Endothelial cell of umbilical vein (primary cell): Measurements from ENCODE around the gene ADAM22. TPM values are rescaled to one million over a fixed set of nuclear protein-coding genes. Genes with fewer than 3 reads are reported as not detected.

ENCODE experiments used
- BruUV-seq: library from RNA; stranded (reverse); fragments of 400-500 nt; replicated peaks from 2 replicates; lab custom pipeline; 2021; lab: Mats Ljungman, UMichigan
- CTCF ChIA-PET: fragments of 300-600, 350-600 bp; sonication (Branson Sonifier 250); formaldehyde crosslinking; loops from one replicate; lab custom pipeline; 2021; ENCODE audit warnings: antibody characterized with exemption, inconsistent platforms; lab: Charles Lee
- POLR2A ChIA-PET: fragments of 300-600, 350-600 bp; sonication (Branson Sonifier 250); formaldehyde crosslinking; loops from one replicate; lab custom pipeline; 2021; ENCODE audit warnings: antibody characterized with exemption, inconsistent platforms; lab: Charles Lee
- DNase-seq: peaks from one replicate; pipeline ENCODE4 v3.0.0-alpha.2; 2011; ENCODE audit warnings: low read depth, low spot score
- FAIRE-seq: peaks from 2 replicates; lab custom pipeline; 2011; peaks lifted over from hg19 to GRCh38; lab: Jason Lieb, UNC
- H2AFZ ChIP-seq: 2 replicates; pipeline ENCODE4 v1.6.0; 2012; ENCODE audit warnings: low read depth, low read length, control low read depth, inconsistent platforms
- H3K27ac ChIP-seq: 2 replicates; pipeline ENCODE4 v1.5.1; 2011; ENCODE audit warnings: low read depth, mild to moderate bottlenecking, control low read depth, low read length, moderate library complexity; ENCODE audit not compliant: insufficient read depth
- H3K27me3 ChIP-seq, 2 experiments: 2 replicates each; pipeline versions ENCODE4 v1.6.0 to v1.6.1; 2011; ENCODE audit warnings: low read length in 2 of 2, mixed read lengths in 1 of 2; ENCODE audit not compliant: control insufficient read depth in 2 of 2, insufficient read depth in 2 of 2
- H3K36me3 ChIP-seq, 2 experiments: 2 replicates in 1 of 2; 3 replicates in 1 of 2; pipeline ENCODE4 v1.5.1; 2011; ENCODE audit warnings: low read length in 2 of 2, mild to moderate bottlenecking in 1 of 2, moderate library complexity in 1 of 2; ENCODE audit not compliant: control insufficient read depth in 2 of 2, insufficient read depth in 2 of 2; ENCODE audit errors: extremely low read depth in 1 of 2
- H3K4me1 ChIP-seq: 3 replicates; pipeline ENCODE4 v1.5.1; 2011; ENCODE audit warnings: mild to moderate bottlenecking, low read length; ENCODE audit not compliant: control insufficient read depth, insufficient read depth; ENCODE audit errors: extremely low read depth
- H3K4me2 ChIP-seq: 2 replicates; pipeline ENCODE4 v1.6.1; 2011; ENCODE audit warnings: low read length, control low read depth, mixed read lengths; ENCODE audit not compliant: insufficient read depth
- H3K4me3 ChIP-seq, 3 experiments: fragments of 200-600 bp in 1 of 3; sonication (generic), shearing (Covaris generic) in 1 of 3; replicated peaks in 1 of 3; 2 replicates each; pipeline ENCODE4 v1.5.1; 2011 to 2016; ENCODE audit warnings: control low read depth in 3 of 3, low read length in 3 of 3, mild to moderate bottlenecking in 2 of 3, inconsistent platforms in 1 of 3, low read depth in 1 of 3, moderate library complexity in 1 of 3; ENCODE audit not compliant: insufficient read depth in 1 of 3
- H3K79me2 ChIP-seq: 2 replicates; pipeline ENCODE4 v1.6.0; 2012; ENCODE audit warnings: low read length, inconsistent platforms; ENCODE audit not compliant: control insufficient read depth, insufficient read depth
- H3K9ac ChIP-seq: replicated peaks from 2 replicates; pipeline ENCODE3; 2011; ENCODE audit warnings: low read length, control low read depth; ENCODE audit not compliant: insufficient read depth; ENCODE audit errors: extremely low read depth
- H3K9me1 ChIP-seq: replicated peaks from 3 replicates; pipeline ENCODE4 v1.6.0; 2011; ENCODE audit warnings: mild to moderate bottlenecking, low read length; ENCODE audit not compliant: control insufficient read depth, insufficient read depth; ENCODE audit errors: extremely low read depth
- H3K9me3 ChIP-seq: replicated peaks from 2 replicates; pipeline ENCODE4 v1.5.1; 2012; ENCODE audit warnings: low read length, inconsistent platforms; ENCODE audit not compliant: control insufficient read depth, insufficient read depth
- H4K20me1 ChIP-seq: replicated peaks from 2 replicates; pipeline ENCODE3; 2011; ENCODE audit warnings: mild to moderate bottlenecking, low read length; ENCODE audit not compliant: control insufficient read depth, insufficient read depth; ENCODE audit errors: extremely low read depth
- EZH2 ChIP-seq: IDR thresholded peaks from 2 replicates; pipeline ENCODE4 v1.6.1; 2012; ENCODE audit warnings: borderline replicate concordance, low read depth, mild to moderate bottlenecking, moderate library complexity, low read length, inconsistent platforms; ENCODE audit not compliant: severe bottlenecking
- FOS ChIP-seq: IDR thresholded peaks from 2 replicates; pipeline ENCODE4 v1.6.1; 2011; ENCODE audit warnings: mild to moderate bottlenecking, low read length, moderate library complexity, borderline replicate concordance; ENCODE audit not compliant: insufficient read depth
- GATA2 ChIP-seq: IDR thresholded peaks from 2 replicates; pipeline ENCODE4 v1.7.0; 2011; ENCODE audit warnings: low read depth, mild to moderate bottlenecking, moderate library complexity, mixed read lengths, low read length; ENCODE audit not compliant: insufficient read length, insufficient read depth
- JUN ChIP-seq: IDR thresholded peaks from 2 replicates; pipeline ENCODE4 v1.6.1; 2011; ENCODE audit warnings: borderline replicate concordance, low read depth; ENCODE audit not compliant: insufficient read length, insufficient read depth
- MYC ChIP-seq: IDR thresholded peaks from one replicate; pipeline ENCODE4 v1.6.1; 2011; ENCODE audit warnings: mild to moderate bottlenecking, low read depth, low read length
- POLR2A ChIP-seq: IDR thresholded peaks from 2 replicates; pipeline ENCODE4 v1.6.1; 2012; ENCODE audit warnings: low read depth, mild to moderate bottlenecking, control low read depth, low read length
- dilution Hi-C: fragments of 300-500 bp; cut with MboI; formaldehyde crosslinking; loops from one replicate; pipeline ENCODE4 v1.15.0; 2019; ENCODE audit warnings: low sequenced_read_pairs; ENCODE audit not compliant: extremely low pct_ligation_motif_present
- intact Hi-C: fragments of 100-400 bp; cut with micrococcal nuclease; formaldehyde crosslinking; loops from one replicate; pipeline ENCODE4 v1.10.0; 2022
- polyA plus RNA-seq, 4 experiments: library from polyadenylated mRNA; depleted of rRNA in 3 of 4; stranded (reverse) in 3 of 4; unstranded in 1 of 4; fragments of >200 nt; gene quantifications; 2 replicates each; pipeline versions ENCODE4 v1.2.1 to v1.2.3, GENCODE V29; 2011 to 2012; ENCODE audit warnings: missing spikeins in 1 of 4
- total RNA-seq: library from RNA; stranded (reverse); gene quantifications from 2 replicates; pipeline ENCODE4 v1.2.3, GENCODE V29; 2021
- TF ChIP-seq, protein P1 (sequence below), 2 donors: IDR thresholded peaks; 1 replicate in 1 of 2; 2 replicates in 1 of 2; pipeline ENCODE4 v1.5.1; 2011; ENCODE audit warnings: low read length in 2 of 2, mild to moderate bottlenecking in 2 of 2, moderate library complexity in 2 of 2, control low read depth in 1 of 2, inconsistent platforms in 1 of 2, low read depth in 1 of 2; ENCODE audit not compliant: insufficient read depth in 1 of 2; ENCODE audit errors: extremely low read depth in 1 of 2
- TF ChIP-seq, protein P2 (sequence below): IDR thresholded peaks from 2 replicates; pipeline ENCODE4 v1.6.1; 2011; ENCODE audit not compliant: insufficient read depth, insufficient read length

Gene ADAM22
- total and polyA plus RNA-seq, 2 donors (not counting 3 experiments of a cell fraction or from before 2014, with no cell fraction given), result 0.33 to 0.53 TPM

DNA sequence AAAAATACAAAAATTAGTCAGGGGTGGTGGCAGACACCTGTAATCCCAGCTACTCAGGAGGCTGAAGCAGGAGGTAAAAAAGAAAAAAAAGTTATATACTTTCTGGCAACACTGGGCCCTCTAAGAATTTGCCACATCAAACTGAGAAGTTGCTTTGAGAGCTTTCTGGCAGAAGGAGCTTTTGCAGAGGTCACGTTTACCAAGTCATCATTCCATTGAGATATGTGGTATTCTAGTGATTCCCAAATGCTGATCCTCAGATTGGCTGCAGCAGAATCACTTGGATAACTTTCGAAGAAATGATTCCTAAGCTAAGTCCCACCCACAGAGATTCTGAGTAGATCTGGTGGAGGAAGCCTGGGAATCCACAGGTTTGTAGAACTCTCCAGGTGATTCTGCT is 80.5 kb downstream of the ADAM22 start:
- DNase-seq (no peak), FAIRE-seq (no peak)
- no TSS peak for BruUV-seq
- no peak overlapping the region for H3K4me3 ChIP-seq
- dilution Hi-C loops, result no loop called here
- no peaks in the 10 kb centered on the region for H3K27me3 ChIP-seq
- H3K4me2 ChIP-seq, result no peak overlapping the region
- intact Hi-C loops, result no loop called here
- no peak overlapping the region for H3K27ac ChIP-seq
- TF ChIP-seq, protein P1, sequence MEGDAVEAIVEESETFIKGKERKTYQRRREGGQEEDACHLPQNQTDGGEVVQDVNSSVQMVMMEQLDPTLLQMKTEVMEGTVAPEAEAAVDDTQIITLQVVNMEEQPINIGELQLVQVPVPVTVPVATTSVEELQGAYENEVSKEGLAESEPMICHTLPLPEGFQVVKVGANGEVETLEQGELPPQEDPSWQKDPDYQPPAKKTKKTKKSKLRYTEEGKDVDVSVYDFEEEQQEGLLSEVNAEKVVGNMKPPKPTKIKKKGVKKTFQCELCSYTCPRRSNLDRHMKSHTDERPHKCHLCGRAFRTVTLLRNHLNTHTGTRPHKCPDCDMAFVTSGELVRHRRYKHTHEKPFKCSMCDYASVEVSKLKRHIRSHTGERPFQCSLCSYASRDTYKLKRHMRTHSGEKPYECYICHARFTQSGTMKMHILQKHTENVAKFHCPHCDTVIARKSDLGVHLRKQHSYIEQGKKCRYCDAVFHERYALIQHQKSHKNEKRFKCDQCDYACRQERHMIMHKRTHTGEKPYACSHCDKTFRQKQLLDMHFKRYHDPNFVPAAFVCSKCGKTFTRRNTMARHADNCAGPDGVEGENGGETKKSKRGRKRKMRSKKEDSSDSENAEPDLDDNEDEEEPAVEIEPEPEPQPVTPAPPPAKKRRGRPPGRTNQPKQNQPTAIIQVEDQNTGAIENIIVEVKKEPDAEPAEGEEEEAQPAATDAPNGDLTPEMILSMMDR (IDR thresholded peaks at IDR 0.05; ENCODE audit: extremely low read depth in 1 of 2, insufficient read depth in 1 of 2, low read depth in 1 of 2, low read length in 2 of 2), result no peak
- no peak for TF ChIP-seq FOS
- no peak for TF ChIP-seq GATA2
- no peak for TF ChIP-seq MYC
- TF ChIP-seq JUN, result no peak
- no peak for TF ChIP-seq EZH2
- TF ChIP-seq, protein P2, sequence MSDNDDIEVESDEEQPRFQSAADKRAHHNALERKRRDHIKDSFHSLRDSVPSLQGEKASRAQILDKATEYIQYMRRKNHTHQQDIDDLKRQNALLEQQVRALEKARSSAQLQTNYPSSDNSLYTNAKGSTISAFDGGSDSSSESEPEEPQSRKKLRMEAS, result no peak
- no peak for TF ChIP-seq POLR2A
- H3K4me1 ChIP-seq, result no peaks in the 10 kb centered on the region
- ChIA-PET CTCF (no interaction called here), POLR2A (no interaction called here)
- no peaks in the 10 kb centered on the region for H4K20me1 ChIP-seq
- H3K9ac ChIP-seq, result no peak overlapping the region
- H2AFZ ChIP-seq, result no peak overlapping the region
- H3K79me2 ChIP-seq, result no peaks in the 10 kb centered on the region
- H3K9me3 ChIP-seq, result no peaks in the 10 kb centered on the region
- no peaks in the 10 kb centered on the region for H3K36me3 ChIP-seq
- no peaks in the 10 kb centered on the region for H3K9me1 ChIP-seq
